ENCODE data around the gene YWHAQ. TPM values are rescaled to one million over a fixed set of nuclear protein-coding genes. Genes with fewer than 3 reads are reported as not detected.

YWHAQ gene
- total and polyA plus RNA-seq, 8 donors, result 70.1 to 170 (median 152) TPM

DNA sequence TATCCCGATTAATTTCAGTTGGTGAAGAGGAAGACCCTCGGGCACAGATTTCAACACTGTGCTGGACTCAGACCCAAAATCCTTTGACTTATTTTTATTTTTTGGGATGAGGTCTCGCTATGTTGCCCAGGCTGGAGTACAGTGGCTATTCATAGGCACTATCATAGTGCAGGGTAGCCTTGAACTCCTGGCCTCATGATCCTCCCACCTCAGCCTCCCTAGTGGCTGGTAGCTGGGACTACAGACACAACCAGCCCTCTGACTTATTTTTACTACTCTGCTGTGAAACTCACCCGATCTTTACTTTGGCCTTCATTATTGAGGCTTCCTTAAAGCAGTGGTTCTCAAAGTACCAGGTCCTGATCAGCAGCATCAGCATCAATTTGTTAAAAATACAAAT lies 57.0 kb downstream of the YWHAQ start:
- intact Hi-C loops (cut with DNase I), result no loop called here

DNA sequence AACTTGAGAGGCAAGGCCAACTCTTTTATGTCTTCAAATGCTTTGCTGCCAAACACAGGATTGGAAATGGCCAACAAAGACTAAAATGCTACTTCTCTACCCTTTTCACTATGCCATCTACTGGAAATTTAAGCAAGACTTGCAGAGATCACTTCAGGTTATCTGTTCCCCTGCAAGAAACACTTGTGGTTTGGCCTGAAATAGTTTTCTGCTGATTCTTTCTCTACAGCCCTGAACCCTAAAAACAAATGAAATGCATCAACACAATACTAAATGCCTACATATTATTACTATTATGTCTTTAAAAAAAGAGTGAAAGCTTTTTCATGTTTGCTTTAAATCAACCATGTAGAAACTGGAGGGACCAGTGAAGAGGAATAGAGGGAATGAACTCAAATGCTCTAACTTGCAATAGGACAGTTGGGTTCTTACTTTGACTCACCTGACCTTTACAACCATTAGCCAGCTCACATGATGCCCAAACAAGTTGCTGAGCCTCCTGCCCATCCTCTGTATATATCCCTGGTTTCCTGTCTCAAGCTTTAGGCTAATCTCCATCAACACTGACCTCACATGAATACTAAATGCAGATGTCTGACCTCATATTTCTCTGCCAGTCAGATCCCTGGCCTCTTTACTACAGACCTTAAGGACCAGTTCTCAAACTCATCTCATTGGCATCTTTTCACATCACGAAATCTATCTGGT lies 57.6 kb downstream of the YWHAQ start:
- intact Hi-C loops (cut with DNase I), result no loop called here
- WGBS, 2 donors, result 80 to 96% methylated on average over 1 of the region's 1 CpG
- Histone ChIP-seq H3K9me3 (no peaks in the 10 kb centered on the region), H3K27ac (no peak overlapping the region), H3K4me3 (no peak overlapping the region), H3K4me1 (peaks cover 0 to 4% (median 0%) of the 10 kb centered on the region in 3 donors), H3K36me3 (no peaks in the 10 kb centered on the region), H3K27me3 (no peaks in the 10 kb centered on the region)
- no peak for ATAC-seq
- DNase-seq, result no peak
- TF ChIP-seq, protein P1, sequence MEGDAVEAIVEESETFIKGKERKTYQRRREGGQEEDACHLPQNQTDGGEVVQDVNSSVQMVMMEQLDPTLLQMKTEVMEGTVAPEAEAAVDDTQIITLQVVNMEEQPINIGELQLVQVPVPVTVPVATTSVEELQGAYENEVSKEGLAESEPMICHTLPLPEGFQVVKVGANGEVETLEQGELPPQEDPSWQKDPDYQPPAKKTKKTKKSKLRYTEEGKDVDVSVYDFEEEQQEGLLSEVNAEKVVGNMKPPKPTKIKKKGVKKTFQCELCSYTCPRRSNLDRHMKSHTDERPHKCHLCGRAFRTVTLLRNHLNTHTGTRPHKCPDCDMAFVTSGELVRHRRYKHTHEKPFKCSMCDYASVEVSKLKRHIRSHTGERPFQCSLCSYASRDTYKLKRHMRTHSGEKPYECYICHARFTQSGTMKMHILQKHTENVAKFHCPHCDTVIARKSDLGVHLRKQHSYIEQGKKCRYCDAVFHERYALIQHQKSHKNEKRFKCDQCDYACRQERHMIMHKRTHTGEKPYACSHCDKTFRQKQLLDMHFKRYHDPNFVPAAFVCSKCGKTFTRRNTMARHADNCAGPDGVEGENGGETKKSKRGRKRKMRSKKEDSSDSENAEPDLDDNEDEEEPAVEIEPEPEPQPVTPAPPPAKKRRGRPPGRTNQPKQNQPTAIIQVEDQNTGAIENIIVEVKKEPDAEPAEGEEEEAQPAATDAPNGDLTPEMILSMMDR (IDR thresholded peaks at IDR 0.05), result no peak
- no peak for FAIRE-seq

More for the DNA sequence above, 57.0 kb downstream of the YWHAQ start:
- ATAC-seq, result no peak
- H3K9me3 ChIP-seq, result no peaks in the 10 kb centered on the region
- no peaks in the 10 kb centered on the region for H3K27me3 ChIP-seq
- no peak overlapping the region for H3K4me3 ChIP-seq
- 71 to 93% methylated on average over 4 of the region's 4 CpGs for WGBS, 2 donors
- no peak for FAIRE-seq
- TF ChIP-seq, protein P1 (IDR thresholded peaks at IDR 0.05), result no peak
- peaks cover 0 to 4% (median 0%) of the 10 kb centered on the region in 3 donors for H3K4me1 ChIP-seq
- no peaks in the 10 kb centered on the region for H3K36me3 ChIP-seq
- peak overlapping the region in 1 of 4 donors; percentile 44 for H3K27ac ChIP-seq
- DNase-seq, result no peak

DNA sequence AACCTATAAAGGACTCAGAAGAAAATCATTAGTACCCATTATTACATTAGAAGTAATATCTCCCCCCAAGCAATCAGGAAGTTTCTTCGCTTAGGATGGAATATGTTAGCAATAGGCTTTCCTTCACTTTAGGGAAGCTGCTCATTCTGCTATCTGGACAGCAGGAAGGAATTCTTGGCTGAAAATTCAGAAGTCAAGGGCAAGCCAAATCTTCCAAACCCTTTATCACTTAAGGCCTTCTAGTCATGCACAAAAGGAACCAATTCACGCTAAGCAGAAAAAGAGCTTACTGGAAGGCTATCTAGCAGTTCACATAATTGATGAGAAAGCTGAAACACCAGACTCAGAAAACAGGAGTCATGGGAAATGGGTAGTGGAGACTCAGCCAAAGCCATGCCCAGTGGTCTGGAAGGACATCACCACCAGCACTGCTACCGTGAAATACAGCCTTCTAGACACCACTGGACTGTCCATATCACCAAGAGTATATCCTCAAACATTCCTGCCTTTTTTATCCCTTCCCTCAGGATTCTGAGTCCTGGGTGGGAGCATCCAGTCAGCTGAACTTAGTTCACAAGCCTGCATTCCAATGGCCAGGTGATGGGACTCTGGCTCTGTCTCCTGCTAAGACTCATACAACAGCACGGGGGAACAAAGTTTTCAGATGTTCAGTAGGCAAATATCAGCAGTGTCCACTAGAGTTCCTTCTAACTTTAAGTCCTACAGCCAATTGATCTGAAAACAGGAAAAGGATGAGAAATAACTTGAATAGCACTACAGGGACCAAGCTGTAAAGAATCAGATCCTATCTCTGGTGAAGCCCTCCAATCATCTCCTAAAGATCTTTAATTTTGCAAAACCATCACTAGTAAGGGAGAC lies 60.4 kb downstream of the YWHAQ start:
- H3K4me1 ChIP-seq, result peaks cover 0 to 4% (median 0%) of the 10 kb centered on the region in 3 donors
- no peak for FAIRE-seq
- no peaks in the 10 kb centered on the region for H3K27me3 ChIP-seq
- no peaks in the 10 kb centered on the region for H3K36me3 ChIP-seq
- intact Hi-C loops (cut with DNase I), result no loop called here
- no peak overlapping the region for H3K27ac ChIP-seq
- no peaks in the 10 kb centered on the region for H3K9me3 ChIP-seq
- DNase-seq, result no peak
- WGBS, 2 donors, result 75 to 86% methylated on average over 4 of the region's 4 CpGs
- TF ChIP-seq, protein P1 (IDR thresholded peaks at IDR 0.05), result no peak
- ATAC-seq, result no peak
- H3K4me3 ChIP-seq, result no peak overlapping the region

DNA sequence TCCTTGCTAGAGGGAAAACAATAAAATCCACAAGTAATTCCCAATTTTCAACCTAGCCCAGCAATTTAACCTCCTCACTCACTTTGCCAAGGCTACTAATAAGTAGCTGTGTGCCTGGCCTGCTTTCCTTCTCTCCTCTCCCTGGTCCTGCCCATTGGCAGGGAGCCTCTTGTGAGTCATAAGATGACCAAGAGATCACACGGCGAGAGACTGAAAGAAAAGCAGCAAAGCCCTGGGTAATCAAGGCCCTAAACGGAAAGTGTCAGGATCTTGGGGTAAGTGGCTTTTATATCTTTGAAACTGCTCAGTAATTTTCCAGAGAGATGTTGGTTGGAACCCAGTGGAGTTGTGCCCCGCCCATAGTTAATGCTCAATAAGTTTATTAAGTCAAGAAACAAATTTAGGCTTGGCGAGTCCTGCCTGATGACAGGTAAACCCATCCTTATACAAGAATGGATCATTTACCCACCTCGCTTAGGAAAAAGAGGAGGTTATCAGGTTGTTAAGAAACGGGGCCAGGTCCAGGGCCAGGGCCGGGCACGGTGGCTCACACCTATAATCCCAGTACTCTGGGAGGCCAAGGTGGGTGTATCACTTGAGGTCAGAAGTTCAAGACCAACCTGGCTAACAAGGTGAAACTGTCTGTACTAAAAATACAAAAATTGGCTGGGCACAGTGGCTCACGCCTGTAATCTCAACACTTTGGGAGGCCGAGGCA lies 65.2 kb downstream of the YWHAQ start:
- WGBS, 2 donors, result 85 to 89% methylated on average over 11 of the region's 11 CpGs
- Histone ChIP-seq H3K27ac (peak overlapping the region in 1 of 4 donors; percentile 20), H3K4me1 (no peaks in the 10 kb centered on the region), H3K4me3 (no peak overlapping the region), H3K9me3 (no peaks in the 10 kb centered on the region), H3K27me3 (no peaks in the 10 kb centered on the region), H3K36me3 (no peaks in the 10 kb centered on the region)
- DNase-seq (peak in 4 of 6 donors; percentile 25 to 60 (median 57)), ATAC-seq (peak; percentile 66 to 94 (median 88)), FAIRE-seq (no peak)
- intact Hi-C loops (cut with DNase I), result no loop called here
- TF ChIP-seq, protein P1 (IDR thresholded peaks at IDR 0.05), result no peak

Data from pancreas (tissue), 10 donors.